Measurements from ENCODE around the gene CPED1.

CPED1 gene

DNA sequence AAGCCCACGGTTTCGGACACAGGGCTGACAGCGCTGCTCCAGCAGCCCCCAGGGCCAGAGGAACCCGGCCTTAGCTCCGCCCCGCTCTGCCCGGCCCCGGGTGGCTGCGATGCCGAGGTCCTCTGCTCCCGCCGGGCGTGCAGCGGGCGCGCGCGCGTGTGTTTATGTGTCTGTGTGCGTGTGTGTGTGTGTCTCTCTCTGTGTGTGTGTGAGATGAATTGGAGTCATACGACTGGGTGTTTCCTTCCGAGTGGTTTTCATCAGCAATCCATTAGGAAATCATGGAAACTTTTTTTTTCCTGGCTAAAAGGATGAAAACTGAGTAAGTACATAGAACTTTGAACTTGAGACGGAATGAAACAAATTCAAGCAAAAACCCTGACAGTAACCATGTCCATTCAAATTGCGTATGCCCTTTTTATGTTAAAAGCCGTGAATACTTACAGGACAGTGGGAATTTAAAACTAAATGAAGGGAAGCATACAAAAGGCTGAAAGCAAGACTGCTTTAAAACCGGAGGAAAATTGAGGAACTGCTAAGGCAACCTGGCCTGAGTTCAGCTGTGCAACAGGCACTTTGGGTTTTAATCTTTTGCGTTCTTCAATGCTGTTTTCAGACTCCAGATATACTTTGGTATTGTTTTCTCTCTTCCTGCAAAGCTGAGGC lies at the start of gene CPED1:
Gene CPED1 (plus strand): TSS at position 121 of the 666 bp plus-strand sequence. CDS start 911 bp downstream, outside the sequence.
- peak; percentile 65 for ATAC-seq
- DNase-seq = peak; percentile 52

DNA sequence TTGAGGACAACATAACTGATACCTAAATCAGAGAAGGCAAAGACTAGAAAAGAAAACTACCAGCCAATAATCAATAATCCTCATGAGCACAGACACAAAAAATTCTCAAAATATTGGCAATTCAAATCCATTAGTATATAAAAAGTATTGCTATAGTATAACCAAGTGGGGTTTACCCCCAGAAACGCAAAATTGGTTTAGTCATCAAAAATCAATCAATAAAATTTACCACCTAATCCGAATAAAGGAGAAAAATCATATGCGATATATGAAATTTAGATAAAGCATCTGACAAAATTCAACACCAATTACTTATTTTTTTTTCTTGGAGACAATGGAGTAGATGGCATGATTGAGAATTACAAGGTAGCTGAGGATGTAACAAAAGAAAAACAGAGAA lies 49.2 kb upstream of the CPED1 start:
- DNase-seq (no peak), ATAC-seq (no peak)

- no peak for DNase-seq
- no peak for ATAC-seq
Observed at GRCh38 chr7:120941064-120941463, 47.4 kb upstream of the CPED1 start.

- no peak for ATAC-seq
- DNase-seq = no peak
Observed at GRCh38 chr7:120941856-120942255, 46.7 kb upstream of the CPED1 start.

- DNase-seq (no peak), ATAC-seq (no peak)
Observed at GRCh38 chr7:120942861-120943260, 45.6 kb upstream of the CPED1 start.

GRCh38 chr7:120944826-120945562 lies 43.5 kb upstream of the CPED1 start:
- no peak for ATAC-seq

DNA sequence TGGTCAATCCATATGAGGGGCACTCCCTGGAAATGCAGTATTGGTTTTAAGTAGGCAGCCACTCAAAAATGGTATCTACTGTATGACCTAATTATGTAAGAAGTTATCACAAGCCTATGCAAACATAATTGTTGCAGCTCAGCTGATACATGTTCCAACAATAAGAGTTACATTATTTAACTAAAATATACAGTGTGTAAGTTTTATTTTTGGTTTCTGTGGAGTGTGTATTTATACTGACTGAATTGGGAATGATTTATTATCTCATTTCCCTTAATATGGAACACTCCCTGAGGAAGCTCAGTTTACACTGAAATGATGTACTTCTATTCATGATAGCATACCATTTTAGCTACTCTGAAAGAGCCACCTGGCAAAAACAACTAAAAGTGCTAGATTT lies 40.5 kb upstream of the CPED1 start:
- ATAC-seq = no peak
- DNase-seq = no peak

More at GRCh38 chr7:120944826-120945562, 43.5 kb upstream of the CPED1 start:
- no peak for DNase-seq

- no peak for DNase-seq
- ATAC-seq = no peak
Observed at GRCh38 chr7:120949393-120949911, 39.1 kb upstream of the CPED1 start.

DNA sequence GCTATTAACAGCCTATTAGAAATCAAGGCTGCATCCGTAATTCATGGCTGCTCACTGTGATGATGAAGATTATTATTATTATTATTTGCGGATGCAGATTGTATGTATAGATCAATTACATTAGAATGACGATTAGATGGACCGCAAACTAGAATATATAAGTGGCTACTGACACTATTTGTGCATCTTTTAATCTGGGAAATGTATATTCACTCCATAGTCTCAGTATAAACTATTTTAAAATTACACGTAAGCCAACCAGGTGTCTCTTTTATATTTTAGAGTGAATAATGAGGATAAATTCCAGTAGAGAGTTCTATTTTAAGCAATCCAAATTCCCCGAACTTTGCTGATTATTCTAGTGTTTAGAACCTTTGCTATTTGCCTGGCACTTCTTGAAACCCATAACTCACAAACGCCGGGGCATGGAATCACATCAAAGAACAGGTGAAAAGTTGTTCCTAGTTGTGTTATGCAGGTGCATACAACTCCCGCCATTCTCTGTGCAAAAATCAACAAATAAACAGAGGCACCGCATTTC lies 38.4 kb upstream of the CPED1 start:
- no peak for ATAC-seq
- DNase-seq = no peak

DNA sequence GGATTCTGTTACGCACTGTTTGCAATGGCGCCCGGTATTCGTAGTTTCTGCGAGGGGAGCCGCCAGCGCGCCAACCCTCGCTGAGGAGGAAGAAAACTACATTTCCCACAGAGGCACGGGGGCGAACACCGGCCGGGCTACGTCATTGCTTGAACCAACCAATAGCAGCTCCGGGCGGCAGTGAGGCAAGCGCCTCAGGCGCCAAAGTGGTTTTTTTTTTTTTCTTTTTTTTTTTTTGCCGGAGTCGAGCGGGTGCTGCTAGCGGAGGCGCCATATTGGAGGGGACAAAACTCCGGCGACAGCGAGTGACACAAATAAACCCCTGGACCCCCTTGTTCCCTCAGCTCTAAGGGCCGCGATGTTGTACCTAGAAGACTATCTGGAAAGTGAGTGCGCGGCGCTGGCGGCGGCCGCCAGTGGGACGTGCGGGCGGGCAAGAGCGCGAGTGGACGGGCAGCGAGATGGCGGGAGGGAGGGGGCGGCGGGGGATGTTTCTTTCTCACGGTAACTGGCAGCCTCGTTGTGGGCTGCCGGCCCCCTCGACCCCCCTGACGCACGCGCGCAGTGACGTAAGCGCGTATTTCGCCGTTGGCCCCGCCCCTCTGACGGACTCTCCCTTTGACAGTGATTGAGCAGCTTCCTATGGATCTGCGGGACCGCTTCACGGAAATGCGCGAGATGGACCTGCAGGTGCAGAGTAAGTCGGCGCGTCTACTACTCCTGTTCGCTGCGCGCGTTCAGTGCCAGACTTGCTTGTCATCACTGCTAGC lies 37.8 kb upstream of the CPED1 start, which contains the start of gene ING3:
Gene ING3 (plus strand): TSS at position 239 of the 770 bp plus-strand sequence. CDS start 120 bp downstream, at position 359.
- ATAC-seq (peak; percentile 96), DNase-seq (peak; percentile 96)

DNA sequence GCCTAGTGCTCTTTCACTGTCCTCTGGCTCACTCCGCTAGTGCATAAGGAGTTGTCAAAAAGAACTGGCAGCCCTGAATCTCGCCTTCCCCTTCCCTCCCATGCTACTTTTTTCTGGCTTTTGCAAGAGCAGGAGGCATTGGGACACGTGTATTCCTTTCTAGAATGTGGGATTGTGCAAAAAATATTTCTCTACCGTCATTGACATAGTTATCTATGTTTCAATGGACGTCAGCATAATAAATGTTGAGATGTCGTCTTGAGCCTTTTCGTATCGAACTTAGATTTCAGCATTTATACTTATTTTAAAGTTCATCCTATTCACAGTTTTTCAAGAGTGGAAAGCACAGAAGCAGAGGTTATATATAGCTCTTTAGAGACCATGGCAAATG lies 37.2 kb upstream of the CPED1 start:
- no peak for ATAC-seq
- no peak for DNase-seq

DNA sequence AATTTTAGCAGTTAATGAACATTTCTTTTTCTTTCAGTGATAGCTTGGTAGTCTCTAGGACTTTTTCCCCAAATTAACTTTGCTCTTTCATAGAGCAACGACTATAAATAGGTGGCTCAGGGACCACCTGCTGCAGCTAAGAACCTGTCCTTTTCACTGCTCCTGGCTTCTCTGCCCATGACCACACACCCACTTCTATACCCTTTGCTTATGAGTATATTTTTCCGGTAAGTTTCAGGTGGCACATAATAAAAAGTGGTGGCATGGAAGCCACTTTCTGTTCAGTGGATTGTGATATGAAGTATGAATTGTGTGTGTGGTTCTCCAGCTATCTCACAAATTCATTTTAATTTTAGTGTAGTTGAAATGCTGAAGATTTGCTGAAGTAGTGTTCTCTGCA lies 36.7 kb upstream of the CPED1 start:
- ATAC-seq (no peak), DNase-seq (peak; percentile 9)

DNA sequence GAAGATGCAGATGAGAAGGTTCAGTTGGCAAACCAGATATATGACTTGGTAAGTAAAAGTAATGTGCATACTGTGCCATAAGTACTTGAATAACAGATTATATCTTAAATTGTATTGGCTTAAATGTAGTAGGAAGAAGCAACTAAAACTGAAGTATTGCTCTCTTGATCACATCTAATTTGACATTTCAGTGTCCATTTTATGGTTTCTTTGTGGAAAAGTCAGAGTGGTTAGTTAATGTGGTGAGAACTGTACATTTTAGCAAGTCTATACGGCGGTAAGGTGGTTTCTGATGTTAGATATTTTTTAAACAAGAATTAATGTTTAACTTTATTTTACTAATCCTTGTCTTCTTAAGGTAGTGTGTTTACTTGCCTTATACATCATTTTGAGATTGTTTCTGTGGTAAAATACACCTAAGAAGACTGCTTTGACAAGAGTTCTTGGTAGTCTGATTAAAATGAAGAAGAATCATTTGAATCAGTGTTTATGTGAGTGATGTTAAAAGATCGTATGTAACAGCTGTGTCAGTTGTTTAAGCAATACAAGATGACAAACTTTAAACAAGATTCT lies 32.8 kb upstream of the CPED1 start:
- no peak for ATAC-seq

GRCh38 chr7:120959929-120960484 lies 28.5 kb upstream of the CPED1 start:
- ATAC-seq (no peak), DNase-seq (no peak)

More for the DNA sequence above, 32.8 kb upstream of the CPED1 start:
- DNase-seq = no peak

DNA sequence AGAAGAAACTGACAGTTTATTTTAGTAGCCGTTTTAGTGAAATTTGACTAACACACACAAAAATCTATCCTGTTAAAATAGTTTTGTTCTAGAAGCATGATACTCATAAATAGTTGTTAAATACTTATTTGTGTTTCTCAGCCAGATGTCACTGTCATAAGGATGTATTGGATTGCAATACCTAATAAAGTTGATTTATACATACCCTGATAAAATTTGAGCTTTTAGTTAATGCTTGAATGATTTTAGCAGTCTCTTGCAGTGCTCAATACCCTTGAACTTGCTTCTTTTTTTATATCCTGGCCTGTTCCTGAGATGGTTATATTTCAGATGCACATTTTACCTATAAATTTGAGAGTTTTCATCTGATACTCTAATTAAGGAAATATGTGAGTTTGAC lies 27.8 kb upstream of the CPED1 start:
- DNase-seq (no peak), ATAC-seq (no peak)

DNA sequence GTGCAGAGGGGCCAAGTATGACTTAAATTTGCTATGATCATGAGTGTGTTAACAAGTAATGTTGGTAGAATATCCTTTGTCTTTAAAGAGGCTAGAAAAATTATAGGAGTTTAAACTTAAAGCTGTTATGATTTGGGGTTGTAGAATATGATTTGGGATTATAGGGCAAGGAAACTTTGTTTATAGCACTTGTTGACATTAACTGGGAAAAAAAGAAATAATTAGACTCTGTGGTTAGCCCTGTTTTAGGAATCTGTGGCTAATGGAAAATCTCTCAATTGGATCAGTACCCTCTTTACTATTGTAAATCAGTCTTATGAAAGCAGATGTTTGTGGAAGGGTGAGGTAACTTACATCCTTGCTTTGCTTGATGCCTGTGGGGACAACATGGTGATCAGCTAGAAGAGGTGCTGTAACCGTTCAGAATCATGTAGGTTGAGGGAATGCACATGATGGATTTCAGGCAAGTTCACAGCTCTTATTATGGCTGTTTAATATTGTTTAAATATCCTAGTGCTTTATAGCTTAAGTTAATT lies 26.8 kb upstream of the CPED1 start:
- ATAC-seq (no peak), DNase-seq (no peak)

- DNase-seq = no peak
- no peak for ATAC-seq
Observed at GRCh38 chr7:120964088-120964487, 24.4 kb upstream of the CPED1 start.

GRCh38 chr7:120966961-120967360 lies 21.6 kb upstream of the CPED1 start:
- no peak for ATAC-seq
- DNase-seq = no peak

GRCh38 chr7:120973849-120974248 lies 14.7 kb upstream of the CPED1 start:
- ATAC-seq (no peak), DNase-seq (no peak)

GRCh38 chr7:120979765-120980499 lies 8.6 kb upstream of the CPED1 start:
- no peak for ATAC-seq
- DNase-seq = no peak

GRCh38 chr7:120981117-120981516 lies 7.4 kb upstream of the CPED1 start:
- DNase-seq (no peak), ATAC-seq (no peak)

Data from stimulated activated naive CD8-positive, alpha-beta T cell treated with anti-CD3 and anti-CD28 coated beads, Interleukin-15, Interleukin-2, amounts not matched to agents 100 U/mL and 50 U/mL, for 24 hours (primary cell).